HG03457 (cell line): ENCODE results near the gene ZNF474.

Experiments
- ATAC-seq: cut with Tn5 transposase; IDR thresholded peaks from one replicate; pipeline ENCODE4 v1.9.1; 2021; ENCODE audit warnings: moderate number of reproducible peaks; ENCODE audit not compliant: unreplicated experiment

ZNF474 gene

DNA sequence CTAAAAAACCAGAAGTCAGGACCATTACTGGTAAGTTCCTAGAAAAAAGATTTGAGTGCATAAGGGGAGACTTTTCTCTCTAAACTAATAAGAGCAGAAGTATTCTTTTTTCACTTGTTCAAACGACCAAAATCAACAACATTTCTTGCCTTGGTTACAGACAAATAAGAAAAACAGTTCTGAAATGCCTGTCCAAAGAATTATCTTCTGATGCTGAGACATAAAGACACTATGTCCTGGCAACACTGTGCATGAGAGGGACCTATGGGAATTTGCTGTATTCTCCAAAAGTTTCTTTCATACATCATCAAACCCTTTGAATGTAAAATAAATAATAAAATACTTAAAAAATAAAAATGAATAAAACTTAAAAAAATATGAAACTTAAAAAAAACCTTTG, 50.4 kb downstream of the ZNF474 start:
- ATAC-seq: no peak

DNA sequence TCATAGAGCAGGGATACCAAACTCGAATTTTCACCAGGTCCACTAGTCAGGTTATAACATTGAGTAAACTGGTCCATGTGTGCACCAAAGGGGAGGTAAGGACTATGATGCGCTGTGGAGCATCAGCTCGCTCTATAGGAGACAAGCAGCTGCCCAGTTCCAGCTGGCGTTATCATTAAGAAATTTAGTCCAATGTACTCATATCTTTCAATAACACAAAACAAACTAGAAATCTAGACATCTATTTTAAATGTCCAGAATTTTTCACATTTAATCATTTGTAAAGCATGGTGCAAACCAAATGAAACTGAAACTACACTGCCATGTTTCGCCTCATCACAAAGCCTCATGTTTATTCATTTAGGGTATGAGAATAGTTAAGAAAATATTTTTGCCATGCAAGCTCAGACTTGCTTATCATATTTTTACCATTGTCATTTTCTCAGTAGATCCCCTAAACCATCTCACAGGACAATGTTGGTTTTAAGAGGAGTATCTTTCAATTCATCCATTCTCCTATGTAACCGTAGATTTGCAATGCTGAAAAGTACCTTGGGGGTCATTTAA, 50.9 kb downstream of the ZNF474 start:
- ATAC-seq: no peak

DNA sequence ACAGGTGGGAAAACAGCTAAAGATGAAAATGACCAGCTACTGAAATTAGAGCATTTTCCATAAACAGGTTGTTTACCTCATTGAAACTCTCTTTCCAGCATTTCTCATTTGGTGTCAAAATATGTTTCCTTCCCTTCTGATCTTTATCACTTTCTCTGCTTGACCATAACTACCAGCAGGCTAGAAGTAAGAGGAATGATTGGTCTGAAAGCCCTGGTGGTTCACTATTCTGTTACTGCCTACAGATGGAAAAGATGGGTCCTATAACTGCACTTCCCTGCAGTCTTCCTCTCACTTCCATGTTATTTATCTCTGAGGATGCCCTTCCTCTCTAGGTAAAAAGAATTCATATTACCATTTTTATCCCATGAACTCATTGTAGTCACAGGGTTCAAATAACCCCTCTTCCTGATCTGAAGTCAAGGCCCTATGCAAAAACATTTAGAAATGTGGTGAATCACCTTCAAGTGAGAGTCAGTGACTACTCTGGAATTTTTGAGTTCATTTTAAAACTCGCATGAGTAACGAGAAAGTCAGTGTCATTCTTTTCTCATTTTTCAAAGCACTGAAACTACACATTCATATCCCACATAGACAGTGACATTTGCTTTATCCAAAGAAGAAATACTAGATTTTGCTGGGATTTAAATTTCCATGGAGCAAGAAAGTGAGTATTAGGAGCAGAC, 51.7 kb downstream of the ZNF474 start:
- ATAC-seq: no peak

DNA sequence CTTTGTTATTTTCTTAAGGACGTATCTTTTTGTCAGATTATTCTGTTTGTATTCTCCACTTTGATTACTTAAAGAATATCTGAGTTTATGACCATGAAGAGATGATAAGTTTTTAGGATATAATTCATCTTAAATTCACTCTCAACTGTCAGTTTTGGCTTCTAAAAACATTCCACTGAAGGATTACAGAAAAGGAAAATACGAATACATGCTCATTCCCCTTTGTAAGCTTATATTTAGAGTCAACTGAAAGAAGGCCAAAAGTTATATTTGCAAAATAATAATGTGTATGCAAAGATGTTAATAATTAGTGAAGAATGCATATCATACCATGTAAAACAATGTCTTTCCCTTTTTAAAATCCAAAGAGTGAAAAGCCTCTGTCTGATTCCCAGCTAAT, 52.5 kb downstream of the ZNF474 start:
- no peak for ATAC-seq

DNA sequence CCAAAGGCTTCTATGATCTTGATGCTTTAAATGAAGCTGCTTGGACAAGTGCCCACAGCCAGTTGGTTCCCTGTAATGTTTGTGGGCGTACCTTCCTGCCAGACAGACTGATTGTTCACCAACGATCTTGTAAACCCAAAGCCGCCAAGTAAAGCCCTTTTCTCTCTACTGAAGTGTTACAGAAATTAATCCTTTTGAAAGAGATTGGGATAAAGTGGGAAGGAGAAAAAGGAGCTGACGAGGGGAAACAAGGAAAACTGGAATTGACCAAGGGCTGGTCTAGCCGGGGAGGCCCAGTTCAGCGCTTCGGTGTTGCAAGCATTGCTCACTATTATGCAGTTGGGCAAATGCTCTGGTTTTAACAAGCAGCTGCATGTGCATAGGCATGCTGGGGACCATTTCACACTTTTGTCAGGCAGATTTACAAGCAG, 53.2 kb downstream of the ZNF474 start:
- ATAC-seq: no peak

DNA sequence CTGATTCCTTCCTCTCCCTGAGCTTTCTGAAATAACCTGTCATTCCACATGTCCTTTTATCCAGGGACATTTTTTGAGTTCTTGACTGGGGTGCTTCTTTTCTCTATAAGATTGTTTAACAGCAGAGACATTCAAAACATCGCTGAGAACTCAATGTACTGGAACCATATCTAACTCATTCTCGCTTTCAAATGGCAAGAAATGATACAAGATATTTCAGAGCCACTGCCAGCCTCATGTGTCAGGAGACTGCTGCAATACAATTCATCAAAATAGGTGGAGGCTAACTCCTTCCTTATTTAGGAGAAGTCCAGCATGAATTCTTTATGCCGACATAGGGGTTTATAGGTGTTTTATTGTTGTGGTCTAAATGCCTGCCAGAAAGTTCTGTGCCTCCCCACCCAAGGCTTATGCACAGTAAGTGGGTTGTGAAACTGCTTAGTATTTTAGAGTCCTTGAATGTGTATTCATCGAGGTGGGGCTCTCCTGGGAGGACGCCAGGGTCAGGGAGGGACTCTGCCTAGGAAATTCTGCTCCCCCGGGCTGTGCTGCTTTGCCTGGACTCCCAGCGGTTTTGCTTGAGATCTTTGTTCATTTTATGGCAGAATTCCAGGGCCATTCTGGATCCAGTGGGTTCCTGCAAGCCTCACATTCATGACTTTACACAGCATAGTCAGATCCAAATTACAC, 53.9 kb downstream of the ZNF474 start:
- ATAC-seq: no peak

DNA sequence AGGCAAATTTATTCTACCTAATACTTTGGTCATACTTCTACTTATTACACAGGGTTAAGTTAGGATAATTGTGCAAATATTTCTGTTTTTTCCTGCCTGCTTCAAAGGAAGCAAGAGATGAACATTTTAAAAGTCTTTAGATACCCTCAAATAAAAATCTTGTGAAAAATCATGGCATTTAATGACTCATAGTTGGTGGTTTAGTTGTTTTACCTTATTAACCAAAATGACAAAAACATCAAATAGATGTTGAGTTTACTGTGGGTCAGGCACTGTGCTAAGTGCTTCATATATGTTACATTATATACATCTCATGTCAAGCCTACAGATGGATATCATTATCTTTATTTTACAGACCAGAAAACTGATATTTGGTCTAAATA, 54.4 kb downstream of the ZNF474 start:
- ATAC-seq: no peak

DNA sequence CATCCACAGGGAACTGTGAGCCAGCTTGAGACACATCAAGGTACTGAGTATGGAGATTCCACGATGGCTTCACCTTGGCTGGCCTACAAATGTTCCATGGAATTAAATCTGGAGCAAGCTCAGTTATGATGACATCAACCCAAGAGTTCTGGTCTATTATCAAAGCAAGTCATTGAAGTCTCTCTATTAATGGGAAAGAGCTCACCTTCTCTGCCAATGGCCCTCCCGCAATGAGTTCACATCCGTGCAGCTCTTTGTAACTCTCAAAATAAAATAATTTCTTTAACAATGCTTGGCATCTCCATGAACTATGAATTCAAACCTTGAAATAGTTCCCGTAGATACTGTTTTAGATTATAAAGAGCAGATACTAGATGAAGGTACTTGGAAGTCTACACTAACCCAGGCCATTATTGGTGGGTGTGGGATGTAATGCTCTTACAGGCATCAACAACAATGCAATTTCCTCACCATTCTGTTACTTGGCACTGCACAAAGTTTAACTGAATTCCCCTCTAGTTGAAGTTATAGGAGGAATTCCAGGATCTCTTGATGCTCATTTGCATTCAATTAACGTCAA, 55.4 kb downstream of the ZNF474 start:
- no peak for ATAC-seq

DNA sequence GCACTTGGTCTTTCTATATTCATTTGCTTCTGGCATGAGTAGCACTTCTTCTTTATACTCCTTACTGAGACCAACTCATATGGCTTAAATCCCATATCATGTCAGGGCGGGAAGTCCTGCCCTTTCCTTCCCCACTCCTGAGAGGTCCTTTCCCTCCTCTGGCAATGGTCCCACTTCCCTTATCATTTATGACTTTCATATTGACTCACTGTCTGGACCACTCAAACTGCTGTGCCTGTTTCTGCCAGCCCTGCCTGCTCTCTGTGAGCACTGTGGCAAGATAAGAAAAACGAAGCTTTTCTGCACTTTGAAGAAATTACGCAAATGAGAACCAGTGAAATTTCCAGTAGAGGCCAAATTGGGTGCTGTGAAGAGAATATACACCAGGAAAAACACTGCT, 58.1 kb downstream of the ZNF474 start:
- ATAC-seq: no peak

DNA sequence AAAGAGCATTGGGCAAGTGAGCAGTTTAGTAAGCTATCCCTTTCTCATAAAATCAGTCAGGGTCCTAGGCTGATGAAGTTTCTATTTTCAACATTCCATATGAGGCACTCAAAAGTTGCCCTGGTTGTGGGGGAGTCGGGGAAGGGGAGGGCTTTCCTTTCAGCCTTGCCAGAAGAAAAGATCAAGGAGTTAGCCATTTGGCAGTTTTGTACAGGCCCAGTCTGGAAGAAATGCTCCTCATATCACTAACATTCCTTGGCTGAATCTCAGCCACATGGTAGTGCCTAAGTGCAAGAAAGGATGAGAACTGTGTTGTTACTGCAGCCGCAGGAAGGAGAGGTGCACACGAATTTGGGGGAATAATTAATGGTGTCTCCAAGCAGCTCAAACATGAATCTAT, 60.8 kb downstream of the ZNF474 start:
- no peak for ATAC-seq

DNA sequence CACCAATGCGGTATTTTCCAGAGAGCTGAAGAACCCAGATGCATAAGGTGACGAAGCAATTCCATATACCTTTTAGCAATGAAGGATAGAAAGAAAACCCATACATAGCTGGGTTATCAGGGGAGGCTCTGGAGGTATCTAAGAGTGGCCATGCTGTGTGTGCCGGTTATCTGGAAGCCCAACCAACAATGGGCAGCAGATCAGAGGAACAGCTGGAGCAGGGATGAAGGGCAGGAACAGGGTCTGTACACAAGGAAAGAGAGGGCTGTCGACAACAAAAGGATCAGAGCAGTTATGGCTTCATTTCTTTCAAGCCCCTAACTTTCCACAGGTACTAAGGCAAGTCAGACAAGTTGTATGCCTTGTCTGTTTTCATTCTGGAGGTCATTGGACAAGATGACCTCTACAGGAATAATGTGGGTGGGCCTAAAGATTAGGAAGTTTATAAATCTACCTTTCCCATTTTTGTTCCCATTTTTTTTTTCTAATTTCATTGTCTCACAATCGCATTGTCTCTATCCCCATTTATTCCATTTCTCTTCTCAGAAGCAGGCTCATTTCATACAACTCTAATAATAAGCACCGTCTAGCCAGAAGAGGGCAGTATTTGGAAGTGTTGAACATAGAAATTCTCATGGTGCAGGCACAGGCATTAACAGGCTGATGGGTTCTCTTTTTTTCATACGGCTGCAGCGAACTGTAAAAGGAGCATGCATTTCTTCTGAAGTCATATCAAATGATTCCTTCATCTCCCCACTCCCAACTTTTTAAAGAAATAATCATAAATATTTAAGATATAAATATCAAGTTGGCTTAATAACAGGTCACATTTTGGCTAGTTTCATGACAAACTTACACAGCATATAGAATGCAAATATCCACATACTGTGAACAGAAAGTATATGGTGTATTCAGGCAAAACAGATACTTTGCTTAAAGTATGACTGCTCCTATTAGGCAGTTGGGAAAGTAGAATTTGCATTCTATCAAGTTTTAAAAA, 63.5 kb downstream of the ZNF474 start:
- peak; percentile 64 for ATAC-seq

DNA sequence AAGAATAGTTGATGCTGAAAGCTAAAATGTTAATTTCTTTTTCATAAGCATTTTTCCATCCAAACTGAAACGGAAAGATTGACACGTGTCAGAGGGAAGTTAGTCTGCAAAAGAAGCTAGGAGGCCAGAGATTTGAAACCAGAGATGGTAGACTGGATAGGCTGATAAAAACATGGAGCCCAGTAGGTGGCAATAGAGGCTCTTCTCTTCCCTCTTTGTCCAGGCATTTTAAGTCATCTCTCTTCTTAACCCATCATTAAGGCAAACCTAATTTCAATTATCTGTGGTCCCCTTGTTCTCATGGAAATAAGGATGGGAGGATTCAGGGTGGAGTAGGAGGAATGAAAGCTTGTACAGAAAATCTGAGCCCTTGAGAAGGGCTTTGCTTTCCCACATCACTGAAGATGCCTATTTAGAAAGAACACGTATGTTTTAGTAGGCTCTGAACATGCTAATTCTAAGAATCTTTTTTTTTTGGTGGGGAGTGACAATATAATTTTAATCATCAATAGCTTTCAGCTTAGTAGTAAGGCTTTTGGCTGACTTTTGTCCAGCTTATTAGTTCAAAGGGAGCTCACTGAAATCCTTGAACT, 66.6 kb downstream of the ZNF474 start:
- ATAC-seq: no peak

DNA sequence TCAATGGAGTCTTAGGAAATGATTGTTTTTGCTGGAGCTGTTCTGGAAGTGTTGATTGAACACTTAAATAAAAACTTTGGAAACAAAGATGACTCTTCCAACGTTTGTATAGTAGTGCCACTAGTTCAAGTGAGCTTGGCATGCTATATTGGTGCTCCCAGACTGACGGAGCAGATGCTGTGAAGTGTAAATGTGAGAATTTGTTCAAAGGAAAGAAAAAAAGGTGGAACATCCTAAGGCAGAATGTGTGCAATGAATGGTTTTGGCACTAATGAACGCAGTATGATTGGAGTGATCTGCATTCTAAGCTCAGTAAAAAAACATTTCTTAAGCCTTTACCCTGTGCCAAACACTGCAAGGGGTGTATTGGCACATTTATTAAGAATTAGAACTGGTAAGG, 69.8 kb downstream of the ZNF474 start:
- ATAC-seq: no peak

DNA sequence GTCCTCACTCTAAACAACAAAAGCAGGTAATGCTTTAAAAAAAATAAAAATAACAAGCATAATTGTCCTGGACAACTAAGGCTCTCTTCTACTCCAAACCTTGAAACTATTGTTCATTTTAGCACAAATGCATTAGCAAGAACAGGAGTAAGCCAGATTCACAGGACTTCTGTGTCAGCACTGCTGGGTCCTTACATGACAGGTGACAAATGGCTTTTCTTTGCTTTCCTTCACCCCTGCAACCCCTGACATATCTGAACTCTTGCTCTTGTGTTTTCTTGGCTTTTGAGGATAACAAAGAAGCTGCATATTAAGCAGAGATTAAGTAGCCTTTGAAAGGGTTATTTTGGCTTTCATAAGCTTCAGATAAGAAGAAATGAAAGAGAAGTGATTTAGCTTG, 71.1 kb downstream of the ZNF474 start:
- no peak for ATAC-seq

DNA sequence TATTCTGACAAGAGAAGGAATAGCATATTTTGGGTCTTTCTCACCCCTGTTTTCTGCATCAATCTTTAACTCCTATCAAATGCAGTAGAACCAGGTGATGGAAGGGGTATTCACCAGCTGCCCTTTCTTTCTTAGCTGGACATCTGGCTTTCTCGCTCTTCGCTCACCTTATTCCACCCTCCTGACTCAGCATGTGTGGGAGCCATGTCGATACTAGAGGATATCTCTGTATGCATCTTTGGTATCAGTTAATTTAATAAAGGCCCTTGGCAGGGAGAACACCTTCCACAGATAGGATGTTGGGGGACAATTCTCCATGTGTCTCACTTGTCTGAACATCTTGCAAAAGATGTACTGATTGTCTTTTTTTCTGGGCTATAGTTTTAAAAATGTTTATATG, 71.5 kb downstream of the ZNF474 start:
- no peak for ATAC-seq

DNA sequence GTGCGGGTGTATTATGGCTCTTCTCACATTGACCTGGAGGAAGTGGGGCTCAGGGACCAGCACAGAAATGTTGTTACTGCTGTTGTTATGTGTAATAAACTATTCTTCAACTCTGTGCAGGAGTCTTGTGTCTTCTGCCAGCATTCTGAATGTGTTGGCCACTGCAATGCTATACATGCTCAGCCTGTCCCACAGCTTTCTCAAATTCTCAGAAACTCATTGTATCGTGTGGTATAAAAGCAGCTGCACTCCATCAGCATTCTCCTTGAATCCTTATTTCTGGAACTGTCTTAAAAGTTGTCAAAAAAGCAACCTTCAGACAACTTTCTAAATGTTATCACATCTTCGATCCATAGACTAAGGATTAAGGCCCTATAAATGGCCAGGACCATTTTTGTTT, 72.0 kb downstream of the ZNF474 start:
- no peak for ATAC-seq

DNA sequence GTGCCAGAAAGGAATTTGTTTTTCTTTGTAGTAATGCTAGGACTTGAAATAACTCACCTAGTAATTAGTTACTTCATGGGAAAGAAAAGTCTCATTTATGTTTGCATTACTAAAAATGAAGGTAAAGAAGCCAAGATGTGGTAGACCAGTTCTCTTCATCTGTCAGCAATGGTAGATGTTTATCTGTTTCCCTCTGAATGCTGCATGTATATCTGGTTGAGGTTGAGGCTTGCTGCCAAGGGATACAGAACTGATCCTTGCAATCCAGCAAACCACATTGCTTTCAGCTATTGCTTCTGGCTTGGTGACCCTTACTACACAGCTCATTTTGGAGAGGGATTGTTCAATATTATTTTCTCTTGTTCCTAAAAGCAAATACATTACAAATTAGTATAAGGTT, 73.6 kb downstream of the ZNF474 start:
- ATAC-seq: no peak
